Omental fat pad (tissue), 4 donors: ENCODE results near the gene ARHGEF37. TPM values are rescaled to one million over a fixed set of nuclear protein-coding genes. Genes with fewer than 3 reads are reported as not detected.

Experiments
- ATAC-seq: fragments of 150-250 bp; one replicate; pipeline ENCODE4 v1.9.1; 2016; ENCODE audit warnings: mild to moderate bottlenecking, moderate library complexity; ENCODE audit not compliant: low FRiP score
- DNase-seq: peaks from one replicate; pipeline ENCODE4 v3.0.0-alpha.2; 2019; ENCODE audit warnings: low spot score
- total RNA-seq, 4 donors: library from RNA; depleted of rRNA; stranded (reverse); fragments of >200 nt; gene quantifications; one replicate each; pipeline ENCODE4 v1.1.0, GENCODE V29; 2016
- TF ChIP-seq, protein P1 (sequence below), 3 donors: fragments of 450-650 bp; IDR thresholded peaks; one replicate each; pipeline ENCODE4 v1.5.1; 2016 to 2017; ENCODE audit warnings: antibody characterized with exemption in 3 of 3, mild to moderate bottlenecking in 3 of 3, moderate library complexity in 2 of 3

The ARHGEF37 gene
- total RNA-seq, 4 donors from 2014 or later: 3.1 to 8.5 (median 4.6) TPM

- TF ChIP-seq, protein P1, sequence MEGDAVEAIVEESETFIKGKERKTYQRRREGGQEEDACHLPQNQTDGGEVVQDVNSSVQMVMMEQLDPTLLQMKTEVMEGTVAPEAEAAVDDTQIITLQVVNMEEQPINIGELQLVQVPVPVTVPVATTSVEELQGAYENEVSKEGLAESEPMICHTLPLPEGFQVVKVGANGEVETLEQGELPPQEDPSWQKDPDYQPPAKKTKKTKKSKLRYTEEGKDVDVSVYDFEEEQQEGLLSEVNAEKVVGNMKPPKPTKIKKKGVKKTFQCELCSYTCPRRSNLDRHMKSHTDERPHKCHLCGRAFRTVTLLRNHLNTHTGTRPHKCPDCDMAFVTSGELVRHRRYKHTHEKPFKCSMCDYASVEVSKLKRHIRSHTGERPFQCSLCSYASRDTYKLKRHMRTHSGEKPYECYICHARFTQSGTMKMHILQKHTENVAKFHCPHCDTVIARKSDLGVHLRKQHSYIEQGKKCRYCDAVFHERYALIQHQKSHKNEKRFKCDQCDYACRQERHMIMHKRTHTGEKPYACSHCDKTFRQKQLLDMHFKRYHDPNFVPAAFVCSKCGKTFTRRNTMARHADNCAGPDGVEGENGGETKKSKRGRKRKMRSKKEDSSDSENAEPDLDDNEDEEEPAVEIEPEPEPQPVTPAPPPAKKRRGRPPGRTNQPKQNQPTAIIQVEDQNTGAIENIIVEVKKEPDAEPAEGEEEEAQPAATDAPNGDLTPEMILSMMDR (IDR thresholded peaks at IDR 0.05): no peak
- DNase-seq (no peak), ATAC-seq (no peak)
These were observed 73.7 kb downstream of the ARHGEF37 start for GRCh38 chr5:149654883-149655505.

GRCh38 chr5:149656576-149657182, 75.4 kb downstream of the ARHGEF37 start:
- TF ChIP-seq, protein P1 (IDR thresholded peaks at IDR 0.05): no peak
- no peak for ATAC-seq
- no peak for DNase-seq

- no peak for DNase-seq
- no peak for ATAC-seq
- TF ChIP-seq, protein P1 (IDR thresholded peaks at IDR 0.05): no peak
These were observed 76.0 kb downstream of the ARHGEF37 start for GRCh38 chr5:149657324-149657723.

- TF ChIP-seq, protein P1 (IDR thresholded peaks at IDR 0.05): no peak
- DNase-seq (no peak), ATAC-seq (no peak)
These were observed 77.0 kb downstream of the ARHGEF37 start for GRCh38 chr5:149658299-149658698.

GRCh38 chr5:149664083-149664482, 82.8 kb downstream of the ARHGEF37 start:
- DNase-seq: no peak
- TF ChIP-seq, protein P1 (IDR thresholded peaks at IDR 0.05): no peak

GRCh38 chr5:149664666-149665415, 83.5 kb downstream of the ARHGEF37 start:
- DNase-seq (no peak), ATAC-seq (no peak)
- TF ChIP-seq, protein P1 (IDR thresholded peaks at IDR 0.05): no peak

More at GRCh38 chr5:149664083-149664482, 82.8 kb downstream of the ARHGEF37 start:
- no peak for ATAC-seq
